Left lung (tissue), 10 donors: ENCODE data around the gene RRP9. TPM values are rescaled to one million over a fixed set of nuclear protein-coding genes. Genes with fewer than 3 reads are reported as not detected.

Source experiments
- ATAC-seq: fragments of 200-7000 bp; cut with Tn5 transposase; one replicate; pipeline ENCODE4 v1.9.1; 2020; ENCODE audit warnings: moderate library complexity
- DNase-seq, 4 donors: peaks; one replicate each; pipeline ENCODE4 v3.0.0-alpha.2; 2013 to 2020
- H3K27ac ChIP-seq, 2 donors: fragments of 200-600 bp; sonication (generic) in 1 of 2; one replicate each; pipeline versions ENCODE4 v1.5.0 to v1.8.0; 2020 to 2021
- H3K27me3 ChIP-seq, 2 donors: fragments of 200-600 bp; sonication (generic) in 1 of 2; one replicate each; pipeline versions ENCODE4 v1.5.0 to v1.8.0; 2020 to 2021
- H3K36me3 ChIP-seq, 2 donors: fragments of 200-600 bp; sonication (generic) in 1 of 2; one replicate each; pipeline versions ENCODE4 v1.5.0 to v1.8.0; 2020 to 2021
- H3K4me1 ChIP-seq, 2 donors: fragments of 200-600 bp; one replicate each; pipeline ENCODE4 v1.8.0; 2021
- H3K4me3 ChIP-seq, 2 donors: fragments of 200-600 bp; sonication (generic) in 1 of 2; one replicate each; pipeline versions ENCODE4 v1.5.0 to v1.8.0; 2020 to 2021; ENCODE audit warnings: mild to moderate bottlenecking in 1 of 2
- H3K9me3 ChIP-seq, 2 donors: fragments of 200-600 bp; sonication (generic) in 1 of 2; one replicate each; pipeline versions ENCODE4 v1.5.0 to v1.8.0; 2020 to 2021
- CTCF ChIP-seq, 2 donors: fragments of 200-600 bp; sonication (generic) in 1 of 2; IDR thresholded peaks; one replicate each; pipeline versions ENCODE4 v1.5.0 to v1.8.0; 2021; ENCODE audit warnings: antibody characterized with exemption in 2 of 2
- intact Hi-C, 2 donors: fragments of 100-400 bp; cut with DNase I; formaldehyde crosslinking; loops; one replicate each; pipeline versions ENCODE4 v1.11.2 to v1.14.2; 2022
- polyA plus RNA-seq, 6 donors: library from polyadenylated mRNA; unstranded; fragments of 120-200 nt; gene quantifications; one replicate each; pipeline ENCODE4 v1.2.1, GENCODE V29; 2013; ENCODE audit not compliant: insufficient read length in 6 of 6
- total RNA-seq, 2 donors: library from RNA; stranded (reverse); fragmentation: NEBNext Ultra II Directional; extraction: Animal tissue kit (Norgen Biotek cat#: 25700); gene quantifications; one replicate each; pipeline ENCODE4 v1.2.1, GENCODE V29; 2021
- donor health status: DM: no; HTN: yes; CAD: no.
- donor health status: DM: no; HTN: no; CAD: no.

Gene RRP9
- total and polyA plus RNA-seq, 8 donors, result 14.5 to 25.7 (median 19.1) TPM

GRCh38 chr3:51955893-51956770 lies 14.4 kb upstream of the RRP9 start:
- peaks cover 0 to 25% of the 10 kb centered on the region in 2 donors for H3K27me3 ChIP-seq
- peaks cover 0 to 30% of the 10 kb centered on the region in 2 donors for H3K36me3 ChIP-seq
- peak overlapping the region; percentile 29 to 30 for H3K4me3 ChIP-seq
- H3K9me3 ChIP-seq, result no peaks in the 10 kb centered on the region
- intact Hi-C loops, result no loop called here
- DNase-seq, result peak in 3 of 4 donors; percentile 57 to 80 (median 76)
- peak; percentile 21 to 28 for TF ChIP-seq CTCF (IDR thresholded peaks at IDR 0.05)
- peaks cover 6 to 25% of the 10 kb centered on the region in 2 donors for H3K4me1 ChIP-seq
- ATAC-seq, result peak; percentile 79
- peak overlapping the region in 1 of 2 donors; percentile 53 for H3K27ac ChIP-seq

GRCh38 chr3:51955175-51955892 lies 13.6 kb upstream of the RRP9 start, which contains the start of gene GPR62:
GPR62 (plus strand) TSS chr3:51955381; CDS start chr3:51955653, 272 bp downstream.
- Histone ChIP-seq H3K36me3 (peaks cover 0 to 26% of the 10 kb centered on the region in 2 donors), H3K4me3 (peak within 1 kb of the TSS; percentile 29 to 30), H3K9me3 (no peaks in the 10 kb centered on the region), H3K4me1 (peaks cover 6 to 25% of the 10 kb centered on the region in 2 donors), H3K27me3 (peaks cover 0 to 25% of the 10 kb centered on the region in 2 donors), H3K27ac (peak within 1 kb of the TSS in 1 of 2 donors; percentile 53)
- ATAC-seq (no peak), DNase-seq (peak in 1 of 4 donors; percentile 50)
- intact Hi-C loops, result no loop called here
- TF ChIP-seq CTCF (IDR thresholded peaks at IDR 0.05), result no peak

GRCh38 chr3:51954713-51955112 lies 13.0 kb upstream of the RRP9 start:
- H3K4me1 ChIP-seq, result peaks cover 6 to 25% of the 10 kb centered on the region in 2 donors
- H3K36me3 ChIP-seq, result peaks cover 0 to 20% of the 10 kb centered on the region in 2 donors
- no peak for TF ChIP-seq CTCF (IDR thresholded peaks at IDR 0.05)
- no peak for ATAC-seq
- intact Hi-C loops, result no loop called here
- DNase-seq, result no peak
- no peak overlapping the region for H3K27ac ChIP-seq
- no peak overlapping the region for H3K4me3 ChIP-seq
- H3K27me3 ChIP-seq, result peaks cover 0 to 25% of the 10 kb centered on the region in 2 donors
- H3K9me3 ChIP-seq, result no peaks in the 10 kb centered on the region

GRCh38 chr3:51954105-51954504 lies 12.4 kb upstream of the RRP9 start:
- ATAC-seq, result no peak
- Histone ChIP-seq H3K27ac (no peak overlapping the region), H3K27me3 (peaks cover 0 to 25% of the 10 kb centered on the region in 2 donors), H3K4me1 (peaks cover 6 to 25% of the 10 kb centered on the region in 2 donors), H3K36me3 (peaks cover 0 to 18% of the 10 kb centered on the region in 2 donors), H3K9me3 (no peaks in the 10 kb centered on the region), H3K4me3 (no peak overlapping the region)
- DNase-seq, result no peak
- TF ChIP-seq CTCF (IDR thresholded peaks at IDR 0.05), result no peak
- intact Hi-C loops, result no loop called here

- Histone ChIP-seq H3K4me3 (no peak overlapping the region), H3K27ac (no peak overlapping the region), H3K9me3 (no peaks in the 10 kb centered on the region), H3K4me1 (peaks cover 6 to 25% of the 10 kb centered on the region in 2 donors), H3K36me3 (peaks cover 0 to 18% of the 10 kb centered on the region in 2 donors), H3K27me3 (peaks cover 0 to 25% of the 10 kb centered on the region in 2 donors)
- ATAC-seq, result no peak
- intact Hi-C loops, result no loop called here
- no peak for TF ChIP-seq CTCF (IDR thresholded peaks at IDR 0.05)
- peak in 1 of 4 donors; percentile 5 for DNase-seq
These were observed 11.7 kb upstream of the RRP9 start for GRCh38 chr3:51953445-51953844.
